GM21786 (cell line): ENCODE data around the gene SMAP1.

ENCODE experiments used
- ATAC-seq: cut with Tn5 transposase; IDR thresholded peaks from one replicate; pipeline ENCODE4 v1.9.1; 2021; ENCODE audit not compliant: unreplicated experiment

The SMAP1 gene

GRCh38 chr6:70884074-70884983 lies 216.6 kb downstream of the SMAP1 start:
- peak; percentile 74 for ATAC-seq

- no peak for ATAC-seq
Measured at GRCh38 chr6:70886071-70886470, 218.4 kb downstream of the SMAP1 start.

GRCh38 chr6:70886661-70887060 lies 219.0 kb downstream of the SMAP1 start:
- no peak for ATAC-seq

- no peak for ATAC-seq
Measured at GRCh38 chr6:70889270-70889669, 221.6 kb downstream of the SMAP1 start.

GRCh38 chr6:70894001-70894400 lies 226.3 kb downstream of the SMAP1 start:
- ATAC-seq = no peak

- no peak for ATAC-seq
Measured at GRCh38 chr6:70900047-70900446, 232.4 kb downstream of the SMAP1 start.

- no peak for ATAC-seq
Measured at GRCh38 chr6:70901324-70901723, 233.6 kb downstream of the SMAP1 start.

- ATAC-seq = no peak
Measured at GRCh38 chr6:70903665-70904452, 236.2 kb downstream of the SMAP1 start.

GRCh38 chr6:70905742-70906141 lies 238.1 kb downstream of the SMAP1 start:
- no peak for ATAC-seq
